HCT116 (cell line): Measurements from ENCODE around the gene SHISA7. TPM values are rescaled to one million over a fixed set of nuclear protein-coding genes. Genes with fewer than 3 reads are reported as not detected.

ENCODE experiments used
- ATAC-seq: fragments of 200-7000 bp; cut with Tn5 transposase; 2 replicates; pipeline ENCODE4 v1.9.1; 2020; ENCODE audit warnings: mild to moderate bottlenecking, moderate library complexity
- BruUV-seq: library from RNA; stranded (reverse); fragments of 400-500 nt; replicated peaks from 2 replicates; lab custom pipeline; 2021; lab: Mats Ljungman, UMichigan
- CTCF ChIA-PET: fragments of 300-600 bp; sonication (Branson Sonifier 250); formaldehyde crosslinking; loops from one replicate; lab custom pipeline; 2021; ENCODE audit warnings: antibody characterized with exemption; lab: Charles Lee
- POLR2A ChIA-PET: fragments of 300-600, 350-600 bp; sonication (Branson Sonifier 250); formaldehyde crosslinking; loops from one replicate; lab custom pipeline; 2021; ENCODE audit warnings: antibody characterized with exemption; lab: Charles Lee
- RAD21 ChIA-PET, 2 experiments: fragments of 300-600 bp; sonication (Branson Sonifier 250); formaldehyde crosslinking; loops; one replicate each; lab custom pipeline; 2023; ENCODE audit warnings: low total read pairs in 2 of 2; ENCODE audit not compliant: uncharacterized antibody in 2 of 2, unreplicated experiment in 2 of 2, low non-redundant PET in 1 of 2; lab: Charles Lee
- DNase-seq: peaks from one replicate; pipeline ENCODE4 v3.0.0-alpha.2; 2010; ENCODE audit warnings: low read depth, low spot score
- H2AFZ ChIP-seq: fragments of 200-600 bp; shearing (Covaris generic), sonication (generic); 2 replicates; pipeline ENCODE4 v1.6.1; 2017; ENCODE audit warnings: low read depth, mixed run types, mixed read lengths, antibody characterized with exemption, low read length; ENCODE audit not compliant: poor library complexity, severe bottlenecking
- H3K27ac ChIP-seq: 2 replicates; pipeline ENCODE4 v1.5.1; 2012; ENCODE audit warnings: low read depth, low read length
- H3K27me3 ChIP-seq: fragments of 200-600 bp; sonication (generic); 2 replicates; pipeline ENCODE4 v1.6.1; 2016; ENCODE audit warnings: mixed run types, low read length, mixed read lengths; ENCODE audit not compliant: insufficient read depth
- H3K36me3 ChIP-seq, 2 experiments: fragments of 200-500 bp in 1 of 2; fragments of 200-600 bp in 1 of 2; sonication (Bioruptor generic) in 1 of 2; sonication (generic) in 1 of 2; 2 replicates each; pipeline versions ENCODE4 v1.5.1 to v1.6.1; 2014 to 2016; ENCODE audit warnings: low read length in 2 of 2, inconsistent platforms in 1 of 2, mixed read lengths in 1 of 2, mixed run types in 1 of 2; ENCODE audit not compliant: insufficient read depth in 2 of 2, control insufficient read depth in 1 of 2
- H3K4me1 ChIP-seq, 2 experiments: fragments of 200-600 bp in 1 of 2; sonication (generic) in 1 of 2; 2 replicates each; pipeline versions ENCODE4 v1.5.1 to v1.6.1; 2012 to 2017; ENCODE audit warnings: low read length in 2 of 2, inconsistent platforms in 1 of 2, mild to moderate bottlenecking in 1 of 2, mixed read lengths in 1 of 2, mixed run types in 1 of 2, moderate library complexity in 1 of 2; ENCODE audit not compliant: insufficient read depth in 2 of 2, control insufficient read depth in 1 of 2
- H3K4me2 ChIP-seq: fragments of 200-600 bp; sonication (generic); 2 replicates; pipeline ENCODE4 v1.6.1; 2017; ENCODE audit warnings: mixed run types, low read length, mixed read lengths
- H3K4me3 ChIP-seq, 2 experiments: fragments of 200-600 bp in 1 of 2; sonication (generic) in 1 of 2; replicated peaks in 1 of 2; 2 replicates each; pipeline ENCODE4 v1.5.1; 2011 to 2016; ENCODE audit warnings: low read length in 2 of 2, control low read depth in 1 of 2, low read depth in 1 of 2, mild to moderate bottlenecking in 1 of 2, mixed read lengths in 1 of 2, mixed run types in 1 of 2
- H3K79me2 ChIP-seq: fragments of 200-600 bp; sonication (generic); 2 replicates; pipeline ENCODE4 v1.6.1; 2017; ENCODE audit warnings: mild to moderate bottlenecking, mixed run types, low read length, moderate library complexity, mixed read lengths; ENCODE audit not compliant: insufficient read depth
- H3K9ac ChIP-seq: fragments of 200-600 bp; sonication (generic); 2 replicates; pipeline ENCODE4 v1.6.1; 2016; ENCODE audit warnings: low read length, mixed read lengths
- H3K9me2 ChIP-seq: fragments of 200-600 bp; sonication (generic), shearing (Covaris generic); 2 replicates; pipeline ENCODE4 v1.6.1; 2017; ENCODE audit warnings: mixed run types, mild to moderate bottlenecking, moderate library complexity; ENCODE audit not compliant: insufficient read depth
- H3K9me3 ChIP-seq, 2 experiments: fragments of 200-500 bp in 1 of 2; fragments of 200-600 bp in 1 of 2; sonication (Bioruptor generic) in 1 of 2; sonication (generic) in 1 of 2; 2 replicates each; pipeline ENCODE4 v1.6.1; 2014 to 2017; ENCODE audit warnings: low read length in 2 of 2, mixed read lengths in 2 of 2, inconsistent platforms in 1 of 2, low read depth in 1 of 2, mild to moderate bottlenecking in 1 of 2, mixed run types in 1 of 2, moderate library complexity in 1 of 2; ENCODE audit not compliant: control insufficient read depth in 1 of 2, insufficient read depth in 1 of 2
- H4K20me1 ChIP-seq: fragments of 200-600 bp; sonication (generic), shearing (Covaris generic); 2 replicates; pipeline ENCODE4 v1.6.1; 2017; ENCODE audit warnings: mixed run types, mild to moderate bottlenecking, moderate library complexity; ENCODE audit not compliant: insufficient read depth
- CTCF ChIP-seq, 3 experiments: fragments of 200-600 bp in 1 of 3; sonication (generic) in 1 of 3; IDR thresholded peaks in 2 of 3; conservative IDR thresholded peaks in 1 of 3; 2 replicates each; pipeline ENCODE4 v1.5.1; 2012 to 2017; ENCODE audit warnings: low read depth in 2 of 3, low read length in 2 of 3, antibody characterized with exemption in 1 of 3, borderline replicate concordance in 1 of 3, control low read depth in 1 of 3, mild to moderate bottlenecking in 1 of 3, mixed read lengths in 1 of 3, mixed run types in 1 of 3, moderate library complexity in 1 of 3; ENCODE audit not compliant: insufficient read depth in 1 of 3
- FOSL1 ChIP-seq: IDR thresholded peaks from 2 replicates; pipeline ENCODE4 v1.6.1; 2012; ENCODE audit warnings: low read depth
- POLR2A ChIP-seq: IDR thresholded peaks from 2 replicates; pipeline ENCODE4 v1.7.0; 2011; ENCODE audit warnings: borderline replicate concordance; ENCODE audit not compliant: insufficient read depth, insufficient read length; ENCODE audit errors: extremely low read depth
- RAD21 ChIP-seq: IDR thresholded peaks from 2 replicates; pipeline ENCODE4 v1.6.1; 2012; ENCODE audit warnings: low read depth, mild to moderate bottlenecking
- YY1 ChIP-seq: IDR thresholded peaks from 2 replicates; pipeline ENCODE4 v1.6.1; 2011; ENCODE audit warnings: low read length, low read depth, moderate library complexity, mild to moderate bottlenecking; ENCODE audit not compliant: insufficient replicate concordance; ENCODE audit errors: extremely low read depth
- intact Hi-C: fragments of 100-400 bp; cut with micrococcal nuclease; formaldehyde crosslinking; loops from 2 replicates; pipeline ENCODE4 v1.10.0; 2022
- total RNA-seq: library from RNA; stranded (reverse); gene quantifications from one replicate; pipeline ENCODE4 v1.2.1, GENCODE V29; 2021; ENCODE audit not compliant: unreplicated experiment

Gene SHISA7
- total RNA-seq, 1 experiment from 2014 or later, result not detected

- TF ChIP-seq POLR2A, result no peak
Measured at GRCh38 chr19:55382013-55382412, 61.1 kb downstream of the SHISA7 start (continued).

GRCh38 chr19:55379174-55379573 is 63.9 kb downstream of the SHISA7 start:
- POLR2A ChIA-PET, result interaction anchor here (0.6 to 1.4 kb wide), 2 partner anchors 10 to 204 kb away, joined by 3 to 4 read pairs; no protein-coding TSS in a partner anchor
- intact Hi-C loops, result no loop called here
- RAD21 ChIA-PET, result no interaction called here

More at GRCh38 chr19:55379174-55379573, 63.9 kb downstream of the SHISA7 start:
- H3K9me2 ChIP-seq, result no peaks in the 10 kb centered on the region
- no peak overlapping the region for H2AFZ ChIP-seq
- BruUV-seq, result no TSS peak
- CTCF ChIA-PET, result no interaction called here
- peaks cover 18% of the 10 kb centered on the region for H3K79me2 ChIP-seq
- H3K27ac ChIP-seq, result no peak overlapping the region
- no peaks in the 10 kb centered on the region for H3K9me3 ChIP-seq
- ATAC-seq (no peak), DNase-seq (no peak)
- H3K9ac ChIP-seq, result no peak overlapping the region
- no peaks in the 10 kb centered on the region for H3K27me3 ChIP-seq
- H4K20me1 ChIP-seq, result no peaks in the 10 kb centered on the region
- no peak overlapping the region for H3K4me3 ChIP-seq
- no peak for TF ChIP-seq RAD21
- no peak for TF ChIP-seq FOSL1
- no peak for TF ChIP-seq YY1
- TF ChIP-seq CTCF (IDR thresholded peaks at IDR 0.05 in 2 of 3, conservative IDR thresholded peaks at IDR 0.05 in 1 of 3; ENCODE audit: borderline replicate concordance in 1 of 3, insufficient read depth in 1 of 3, low read depth in 2 of 3, low read length in 2 of 3), result no peak
- H3K4me2 ChIP-seq, result no peak overlapping the region
- no peaks in the 10 kb centered on the region for H3K36me3 ChIP-seq
- H3K4me1 ChIP-seq, result peaks cover 14 to 45% of the 10 kb centered on the region in 2 experiments; a peak in 3 of 4 replicates

Other genes starting within 250 kb of the SHISA7 start
- 15.9 TPM for gene PTPRH, start 233.8 kb downstream of the SHISA7 start, total RNA-seq
- 10.6 TPM for gene TMEM86B, start 214.5 kb downstream of the SHISA7 start, total RNA-seq
- 96.7 TPM for gene PPP6R1, start 184.3 kb downstream of the SHISA7 start, total RNA-seq
- 63.0 TPM for gene HSPBP1, start 163.2 kb downstream of the SHISA7 start, total RNA-seq
- 33.3 TPM for gene BRSK1, start 159.3 kb downstream of the SHISA7 start, total RNA-seq
- gene TMEM150B, start 118.0 kb downstream of the SHISA7 start, total RNA-seq, result not detected
- 27.5 TPM for gene KMT5C, start 103.4 kb downstream of the SHISA7 start, total RNA-seq
- 2.4 TPM for gene COX6B2, start 88.6 kb downstream of the SHISA7 start, total RNA-seq
- not detected for gene GARIN5B, start 80.0 kb downstream of the SHISA7 start, total RNA-seq
- 2.8 TPM for gene IL11, start 72.8 kb downstream of the SHISA7 start, total RNA-seq
- not detected for gene TMEM190, start 66.5 kb downstream of the SHISA7 start, total RNA-seq
- gene TMEM238, start 59.0 kb downstream of the SHISA7 start, total RNA-seq, result 21.0 TPM
- 3,050 TPM for gene RPL28, start 57.4 kb downstream of the SHISA7 start, total RNA-seq
- gene UBE2S, start 35.5 kb downstream of the SHISA7 start, total RNA-seq, result 515 TPM
- 56.8 TPM for gene ISOC2, start 18.3 kb upstream of the SHISA7 start, total RNA-seq
- 0.34 TPM for gene C19orf85, start 21.5 kb upstream of the SHISA7 start, total RNA-seq
- 14.9 TPM for gene ZNF628, start 33.3 kb upstream of the SHISA7 start, total RNA-seq
- gene NAT14, start 41.9 kb upstream of the SHISA7 start, total RNA-seq, result 55.3 TPM
- gene SSC5D, start 45.1 kb upstream of the SHISA7 start, total RNA-seq, result 1.5 TPM
- gene SBK2, start 93.8 kb upstream of the SHISA7 start, total RNA-seq, result 0.30 TPM
- 1.2 TPM for gene SBK3, start 102.2 kb upstream of the SHISA7 start, total RNA-seq
- 24.1 TPM for gene ZNF579, start 137.5 kb upstream of the SHISA7 start, total RNA-seq
- gene FIZ1, start 156.2 kb upstream of the SHISA7 start, total RNA-seq, result 15.3 TPM
- 17.2 TPM for gene ZNF524, start 157.0 kb upstream of the SHISA7 start, total RNA-seq
- 16.2 TPM for gene ZNF865, start 162.3 kb upstream of the SHISA7 start, total RNA-seq
- gene ZNF784, start 181.3 kb upstream of the SHISA7 start, total RNA-seq, result 5.3 TPM
- gene ZNF580, start 197.7 kb upstream of the SHISA7 start, total RNA-seq, result 36.7 TPM
- 44.4 TPM for gene ZNF581, start 200.3 kb upstream of the SHISA7 start, total RNA-seq
- gene CCDC106, start 204.9 kb upstream of the SHISA7 start, total RNA-seq, result 1.0 TPM
- 259 TPM for gene U2AF2, start 211.7 kb upstream of the SHISA7 start, total RNA-seq
- 122 TPM for gene EPN1, start 231.9 kb upstream of the SHISA7 start, total RNA-seq